ENCODE results near the gene OCA2. TPM values are rescaled to one million over a fixed set of nuclear protein-coding genes. Genes with fewer than 3 reads are reported as not detected.

The OCA2 gene
- total and polyA plus RNA-seq, 2 of the 8 experiments (the other 6 are each of a cell fraction or from before 2014, with no cell fraction given), result 0.20 TPM

DNA sequence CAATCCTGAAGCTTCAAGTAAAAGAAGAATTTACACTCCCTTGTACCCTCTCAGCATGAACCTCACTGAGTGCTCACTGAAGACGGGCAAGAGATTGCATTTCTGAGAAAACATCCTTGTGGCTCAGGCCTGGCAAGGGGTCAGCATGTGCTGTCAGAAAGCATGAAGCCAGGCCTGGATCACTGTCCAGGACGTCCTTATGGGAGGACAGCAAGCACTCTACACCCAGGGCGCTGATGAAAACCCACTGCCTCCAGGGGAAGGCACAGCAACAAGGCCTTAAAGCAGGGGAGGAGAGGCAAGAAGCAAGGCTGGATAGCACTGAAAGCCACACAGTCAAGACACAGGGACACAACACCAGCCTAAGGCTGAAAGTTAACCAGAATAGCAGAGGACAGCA lies 315.4 kb downstream of the OCA2 start (continued):
- TF ChIP-seq HDAC2 (IDR thresholded peaks at IDR 0.05; ENCODE audit: borderline replicate concordance in 1 of 2, low read depth in 2 of 2, low read length in 2 of 2) (no peak), TAF1 (IDR thresholded peaks at IDR 0.05; ENCODE audit: low read depth, low read length) (no peak), TAF7 (optimal IDR thresholded peaks at IDR 0.05; ENCODE audit: borderline replicate concordance, low read depth, low read length) (no peak), CBX8 (IDR thresholded peaks at IDR 0.05; ENCODE audit: borderline replicate concordance, low read depth, low read length) (no peak), ZNF274 (IDR thresholded peaks at IDR 0.05; ENCODE audit: borderline replicate concordance, extremely low read depth, low read length) (no peak), POLR2A (IDR thresholded peaks at IDR 0.05; ENCODE audit: control extremely low read depth in 1 of 2, low read depth in 2 of 2, low read length in 2 of 2) (no peak), RBBP5 (IDR thresholded peaks at IDR 0.05; ENCODE audit: borderline replicate concordance, low read depth, low read length) (no peak), JUN (IDR thresholded peaks at IDR 0.05; ENCODE audit: low read depth, low read length) (no peak)
- TF ChIP-seq, protein P1, sequence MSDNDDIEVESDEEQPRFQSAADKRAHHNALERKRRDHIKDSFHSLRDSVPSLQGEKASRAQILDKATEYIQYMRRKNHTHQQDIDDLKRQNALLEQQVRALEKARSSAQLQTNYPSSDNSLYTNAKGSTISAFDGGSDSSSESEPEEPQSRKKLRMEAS (IDR thresholded peaks at IDR 0.05), result no peak

Data from H1 (cell line).